GM12891 (cell line): Measurements from ENCODE around the gene ZNF286A.
"Not testable (repeated sequence)": the region's sequence is repeated elsewhere in the genome, so short reads cannot be mapped to it uniquely, and the experiment has no call there.

Source experiments
- DNase-seq: peaks from one replicate; pipeline ENCODE4 v3.0.0; 2011; ENCODE audit warnings: low spot score; ENCODE audit not compliant: insufficient read length
- FAIRE-seq: peaks from 2 replicates; lab custom pipeline; 2011; peaks lifted over from hg19 to GRCh38; lab: Jason Lieb, UNC
- PAX5 ChIP-seq: IDR thresholded peaks from 2 replicates; pipeline ENCODE4 v1.6.1; 2011; ENCODE audit warnings: low read length, moderate library complexity, mild to moderate bottlenecking; ENCODE audit not compliant: insufficient read depth, severe bottlenecking
- POLR2A ChIP-seq: IDR thresholded peaks from 2 replicates; pipeline ENCODE4 v1.6.1; 2011; ENCODE audit warnings: low read depth, low read length, control low read depth
- POLR2AphosphoS5 ChIP-seq: IDR thresholded peaks from 2 replicates; pipeline ENCODE4 v1.6.1; 2011; ENCODE audit warnings: low read depth, low read length, control low read depth
- POU2F2 ChIP-seq: IDR thresholded peaks from 2 replicates; pipeline ENCODE4 v1.6.1; 2011; ENCODE audit warnings: low read depth, mild to moderate bottlenecking, control low read depth, low read length, moderate library complexity
- SPI1 ChIP-seq: IDR thresholded peaks from 2 replicates; pipeline ENCODE4 v1.6.1; 2011; ENCODE audit warnings: low read depth, low read length, control low read depth
- TAF1 ChIP-seq: IDR thresholded peaks from 2 replicates; pipeline ENCODE4 v1.6.1; 2011; ENCODE audit warnings: low read depth, low read length, control low read depth

ZNF286A gene

GRCh38 chr17:15730535-15730934 lies 31.0 kb downstream of the ZNF286A start:
- FAIRE-seq, DNase-seq: not testable (repeated sequence)

GRCh38 chr17:15731900-15732299 lies 32.3 kb downstream of the ZNF286A start, which contains the start of gene TBC1D26:
TBC1D26 (plus strand) TSS chr17:15732283; CDS start chr17:15735349, 3,066 bp downstream.
- not testable (repeated sequence) for FAIRE-seq

DNA sequence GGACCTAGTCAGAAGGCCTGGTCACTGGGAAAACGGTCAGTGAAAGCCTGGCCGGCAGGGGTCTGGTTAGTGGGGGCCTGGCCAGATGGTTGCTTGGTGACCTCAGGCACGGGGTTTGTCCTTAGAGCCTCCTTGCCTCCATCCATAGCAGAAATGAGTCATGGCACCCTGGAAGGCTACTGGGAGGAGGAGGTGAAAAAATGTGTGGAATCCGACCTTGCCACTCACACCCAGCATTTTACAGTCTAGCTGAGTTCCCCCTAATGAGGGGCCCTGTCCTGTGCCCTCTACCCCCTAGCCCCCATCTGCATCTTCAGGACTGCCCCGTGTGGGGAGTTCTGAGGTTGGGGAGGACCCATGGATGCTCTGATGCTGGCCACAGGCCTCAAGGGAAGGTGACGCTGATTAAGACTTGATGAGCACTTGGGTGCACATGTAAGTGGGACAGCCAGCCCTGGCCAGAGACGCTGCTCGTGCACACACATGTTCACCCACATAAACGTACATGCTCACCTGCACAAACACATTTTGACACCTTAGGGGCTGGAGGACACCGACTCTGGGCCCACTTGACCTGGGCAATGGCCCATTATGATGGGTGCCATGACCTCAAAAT lies 33.7 kb downstream of the ZNF286A start:
- not testable (repeated sequence) for DNase-seq, FAIRE-seq

More at GRCh38 chr17:15731900-15732299, 32.3 kb downstream of the ZNF286A start, which contains the start of gene TBC1D26:
- not testable (repeated sequence) for DNase-seq

GRCh38 chr17:15736578-15736977 lies 37.0 kb downstream of the ZNF286A start:
- DNase-seq, FAIRE-seq: not testable (repeated sequence)

DNA sequence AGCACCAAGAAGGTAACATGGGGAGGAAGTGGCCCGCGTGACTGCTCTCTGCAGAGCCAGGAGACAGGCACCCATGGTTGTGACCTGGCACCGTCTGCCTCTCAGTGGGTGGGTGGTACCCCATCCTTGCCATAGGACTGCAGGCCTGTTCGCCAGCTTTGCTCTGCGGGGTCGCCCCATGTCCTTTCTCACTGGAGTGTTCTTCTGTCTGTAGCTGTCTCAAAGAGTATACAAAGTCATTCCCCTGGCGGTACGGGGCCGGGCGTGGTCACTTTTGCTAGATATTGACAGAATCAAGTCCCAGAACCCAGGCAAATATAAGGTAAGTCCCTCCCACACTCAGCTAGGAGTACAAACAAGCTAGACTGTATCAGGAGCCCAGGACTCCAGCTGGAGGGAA lies 38.5 kb downstream of the ZNF286A start:
- TF ChIP-seq TAF1: no peak
- no peak for DNase-seq
- no peak for FAIRE-seq

DNA sequence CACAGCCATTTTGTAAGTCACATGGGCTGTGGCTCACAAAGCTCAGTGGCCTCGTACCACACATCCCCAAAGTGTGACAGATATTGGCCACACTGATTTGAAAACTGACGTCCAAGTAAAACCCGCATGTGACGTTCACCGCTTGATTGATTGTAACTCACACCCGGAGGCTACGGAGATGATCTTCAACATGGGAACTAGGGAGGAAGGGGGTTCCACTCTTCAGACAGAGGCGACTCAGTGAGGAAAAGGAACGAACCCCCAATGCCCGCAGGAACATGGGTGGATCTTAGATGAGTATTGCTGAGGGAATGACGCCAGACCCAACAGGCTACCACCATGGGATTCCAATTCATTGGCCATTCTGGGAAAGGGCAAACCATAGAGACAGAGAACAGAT lies 39.7 kb downstream of the ZNF286A start:
- not testable (repeated sequence) for FAIRE-seq, DNase-seq

- not testable (repeated sequence) for DNase-seq, FAIRE-seq
Observed at GRCh38 chr17:15740041-15740440, 40.5 kb downstream of the ZNF286A start.

- FAIRE-seq (no peak), DNase-seq (no peak)
- TF ChIP-seq TAF1: no peak
- TF ChIP-seq POU2F2: no peak
- TF ChIP-seq PAX5: no peak
- no peak for TF ChIP-seq POLR2A
- no peak for TF ChIP-seq POLR2AphosphoS5
Observed at GRCh38 chr17:15740570-15741120, 41.1 kb downstream of the ZNF286A start.

DNA sequence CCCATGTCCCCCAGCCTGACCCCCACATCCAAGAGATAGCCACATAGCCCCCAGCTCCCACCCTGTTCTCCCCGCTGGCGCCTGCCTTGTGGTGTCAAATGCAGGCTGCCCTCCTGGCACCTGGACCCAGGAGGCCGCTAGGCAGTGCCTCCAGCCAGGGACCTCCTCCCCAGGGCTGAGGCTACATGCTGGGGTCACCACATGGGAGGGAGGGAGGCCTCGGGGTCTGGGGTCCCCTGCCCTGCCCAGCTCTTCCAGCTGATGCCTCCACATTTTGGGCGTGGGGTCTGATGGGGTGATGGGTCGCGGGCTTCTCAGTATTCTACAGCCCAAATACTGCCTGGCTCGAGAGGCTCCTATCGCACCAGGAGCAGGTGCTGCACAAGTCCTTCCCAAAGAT lies 42.1 kb downstream of the ZNF286A start:
- no peak for TF ChIP-seq POLR2A
- no peak for TF ChIP-seq SPI1
- TF ChIP-seq PAX5: no peak
- TF ChIP-seq TAF1: no peak
- TF ChIP-seq POU2F2: no peak
- TF ChIP-seq POLR2AphosphoS5: no peak
- DNase-seq (no peak), FAIRE-seq (no peak)

GRCh38 chr17:15742051-15742795 lies 42.7 kb downstream of the ZNF286A start:
- FAIRE-seq (no peak), DNase-seq (no peak)
- TF ChIP-seq PAX5 (no peak), POLR2A (no peak), POLR2AphosphoS5 (no peak), POU2F2 (no peak), TAF1 (no peak), SPI1 (no peak)

DNA sequence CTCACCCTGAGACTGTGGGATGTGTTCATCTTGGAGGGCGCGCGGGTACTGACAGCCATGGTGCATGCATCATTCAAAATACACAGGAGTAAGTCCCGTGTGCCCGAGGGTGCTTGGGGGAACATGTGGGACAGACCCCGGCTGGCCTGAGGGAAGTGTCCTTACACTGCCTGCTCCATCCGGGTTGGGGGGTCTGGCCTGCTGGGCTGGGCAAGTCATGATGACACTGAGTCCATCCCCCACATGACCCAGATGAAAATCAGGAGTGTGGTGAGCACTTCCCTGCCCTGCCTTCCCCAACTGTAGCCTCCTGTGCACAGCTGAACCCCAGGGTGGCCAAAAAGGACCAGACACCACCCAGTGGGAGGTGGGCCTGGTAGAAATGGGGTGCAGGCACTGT lies 43.4 kb downstream of the ZNF286A start:
- TF ChIP-seq TAF1: no peak
- no peak for TF ChIP-seq SPI1
- DNase-seq (no peak), FAIRE-seq (no peak)

- DNase-seq (no peak), FAIRE-seq (no peak)
- no peak for TF ChIP-seq SPI1
- TF ChIP-seq PAX5: no peak
- no peak for TF ChIP-seq TAF1
- TF ChIP-seq POLR2A: no peak
- TF ChIP-seq POU2F2: no peak
- no peak for TF ChIP-seq POLR2AphosphoS5
Observed at GRCh38 chr17:15744074-15744676, 44.6 kb downstream of the ZNF286A start.
